ENCODE results near the gene PTTG2.

PTTG2 gene

GRCh38 chr4:38008571-38009021 lies 48.4 kb downstream of the PTTG2 start:
- DNase-seq (ENCODE audit: low read depth in 2 of 2) = no peak

DNA sequence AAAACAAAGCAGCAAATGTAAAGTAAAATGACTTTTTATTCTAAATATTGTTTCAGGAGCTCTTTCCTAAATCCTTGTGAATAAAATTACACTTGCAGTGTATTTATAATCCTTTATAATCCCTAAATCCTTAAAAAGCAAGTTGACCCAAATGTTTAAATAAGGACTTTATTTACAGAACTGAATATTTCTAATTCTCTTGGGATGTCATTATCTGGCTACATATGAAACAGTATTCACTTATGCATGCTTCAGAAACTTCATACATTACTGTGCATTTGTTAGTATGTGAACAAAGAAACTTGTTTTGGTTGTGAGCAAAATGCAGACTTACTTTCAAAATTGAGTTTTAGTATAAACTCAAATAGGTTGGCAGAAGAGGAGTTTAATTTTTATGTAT lies 49.2 kb downstream of the PTTG2 start:
- DNase-seq (ENCODE audit: low read depth in 2 of 2) = no peak

DNA sequence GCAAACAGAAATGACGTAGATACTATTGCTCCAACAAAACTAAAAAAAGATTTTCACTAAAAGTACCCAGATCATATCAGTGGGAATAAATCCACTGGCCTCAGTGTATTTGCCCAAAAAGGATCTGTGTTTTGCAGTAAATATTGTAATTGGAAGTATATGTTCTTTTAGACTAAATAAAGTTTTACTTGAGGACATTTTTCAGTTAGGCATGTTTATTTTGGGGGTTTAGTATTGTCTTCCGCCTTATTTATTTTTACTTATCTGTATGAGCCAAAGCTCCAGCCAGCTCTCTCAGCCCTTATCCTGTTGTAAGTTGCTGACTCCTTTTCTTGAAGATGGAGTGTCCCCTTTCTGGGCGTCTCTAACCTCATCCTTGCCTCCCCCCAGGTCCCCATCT lies 49.8 kb downstream of the PTTG2 start:
- DNase-seq (ENCODE audit: low read depth in 2 of 2) = no peak

All from activated CD8-positive, alpha-beta memory T cell treated with anti-CD3 and anti-CD28 coated beads for 4 hours (primary cell).